HCT116 (cell line): ENCODE measurements around the gene PYDC2. TPM values are rescaled to one million over a fixed set of nuclear protein-coding genes. Genes with fewer than 3 reads are reported as not detected.

Source experiments
- ATAC-seq: fragments of 200-7000 bp; cut with Tn5 transposase; 2 replicates; pipeline ENCODE4 v1.9.1; 2020; ENCODE audit warnings: mild to moderate bottlenecking, moderate library complexity
- BruUV-seq: library from RNA; stranded (reverse); fragments of 400-500 nt; replicated peaks from 2 replicates; lab custom pipeline; 2021; lab: Mats Ljungman, UMichigan
- CTCF ChIA-PET: fragments of 300-600 bp; sonication (Branson Sonifier 250); formaldehyde crosslinking; loops from one replicate; lab custom pipeline; 2021; ENCODE audit warnings: antibody characterized with exemption; lab: Charles Lee
- POLR2A ChIA-PET: fragments of 300-600, 350-600 bp; sonication (Branson Sonifier 250); formaldehyde crosslinking; loops from one replicate; lab custom pipeline; 2021; ENCODE audit warnings: antibody characterized with exemption; lab: Charles Lee
- RAD21 ChIA-PET, 2 experiments: fragments of 300-600 bp; sonication (Branson Sonifier 250); formaldehyde crosslinking; loops; one replicate each; lab custom pipeline; 2023; ENCODE audit warnings: low total read pairs in 2 of 2; ENCODE audit not compliant: uncharacterized antibody in 2 of 2, unreplicated experiment in 2 of 2, low non-redundant PET in 1 of 2; lab: Charles Lee
- DNase-seq: peaks from one replicate; pipeline ENCODE4 v3.0.0-alpha.2; 2010; ENCODE audit warnings: low read depth, low spot score
- H2AFZ ChIP-seq: fragments of 200-600 bp; shearing (Covaris generic), sonication (generic); 2 replicates; pipeline ENCODE4 v1.6.1; 2017; ENCODE audit warnings: low read depth, mixed run types, mixed read lengths, antibody characterized with exemption, low read length; ENCODE audit not compliant: poor library complexity, severe bottlenecking
- H3K27ac ChIP-seq: 2 replicates; pipeline ENCODE4 v1.5.1; 2012; ENCODE audit warnings: low read depth, low read length
- H3K27me3 ChIP-seq: fragments of 200-600 bp; sonication (generic); 2 replicates; pipeline ENCODE4 v1.6.1; 2016; ENCODE audit warnings: mixed run types, low read length, mixed read lengths; ENCODE audit not compliant: insufficient read depth
- H3K36me3 ChIP-seq, 2 experiments: fragments of 200-500 bp in 1 of 2; fragments of 200-600 bp in 1 of 2; sonication (Bioruptor generic) in 1 of 2; sonication (generic) in 1 of 2; 2 replicates each; pipeline versions ENCODE4 v1.5.1 to v1.6.1; 2014 to 2016; ENCODE audit warnings: low read length in 2 of 2, inconsistent platforms in 1 of 2, mixed read lengths in 1 of 2, mixed run types in 1 of 2; ENCODE audit not compliant: insufficient read depth in 2 of 2, control insufficient read depth in 1 of 2
- H3K4me1 ChIP-seq, 2 experiments: fragments of 200-600 bp in 1 of 2; sonication (generic) in 1 of 2; 2 replicates each; pipeline versions ENCODE4 v1.5.1 to v1.6.1; 2012 to 2017; ENCODE audit warnings: low read length in 2 of 2, inconsistent platforms in 1 of 2, mild to moderate bottlenecking in 1 of 2, mixed read lengths in 1 of 2, mixed run types in 1 of 2, moderate library complexity in 1 of 2; ENCODE audit not compliant: insufficient read depth in 2 of 2, control insufficient read depth in 1 of 2
- H3K4me2 ChIP-seq: fragments of 200-600 bp; sonication (generic); 2 replicates; pipeline ENCODE4 v1.6.1; 2017; ENCODE audit warnings: mixed run types, low read length, mixed read lengths
- H3K4me3 ChIP-seq, 2 experiments: fragments of 200-600 bp in 1 of 2; sonication (generic) in 1 of 2; replicated peaks in 1 of 2; 2 replicates each; pipeline ENCODE4 v1.5.1; 2011 to 2016; ENCODE audit warnings: low read length in 2 of 2, control low read depth in 1 of 2, low read depth in 1 of 2, mild to moderate bottlenecking in 1 of 2, mixed read lengths in 1 of 2, mixed run types in 1 of 2
- H3K79me2 ChIP-seq: fragments of 200-600 bp; sonication (generic); 2 replicates; pipeline ENCODE4 v1.6.1; 2017; ENCODE audit warnings: mild to moderate bottlenecking, mixed run types, low read length, moderate library complexity, mixed read lengths; ENCODE audit not compliant: insufficient read depth
- H3K9ac ChIP-seq: fragments of 200-600 bp; sonication (generic); 2 replicates; pipeline ENCODE4 v1.6.1; 2016; ENCODE audit warnings: low read length, mixed read lengths
- H3K9me2 ChIP-seq: fragments of 200-600 bp; sonication (generic), shearing (Covaris generic); 2 replicates; pipeline ENCODE4 v1.6.1; 2017; ENCODE audit warnings: mixed run types, mild to moderate bottlenecking, moderate library complexity; ENCODE audit not compliant: insufficient read depth
- H3K9me3 ChIP-seq, 2 experiments: fragments of 200-500 bp in 1 of 2; fragments of 200-600 bp in 1 of 2; sonication (Bioruptor generic) in 1 of 2; sonication (generic) in 1 of 2; 2 replicates each; pipeline ENCODE4 v1.6.1; 2014 to 2017; ENCODE audit warnings: low read length in 2 of 2, mixed read lengths in 2 of 2, inconsistent platforms in 1 of 2, low read depth in 1 of 2, mild to moderate bottlenecking in 1 of 2, mixed run types in 1 of 2, moderate library complexity in 1 of 2; ENCODE audit not compliant: control insufficient read depth in 1 of 2, insufficient read depth in 1 of 2
- H4K20me1 ChIP-seq: fragments of 200-600 bp; sonication (generic), shearing (Covaris generic); 2 replicates; pipeline ENCODE4 v1.6.1; 2017; ENCODE audit warnings: mixed run types, mild to moderate bottlenecking, moderate library complexity; ENCODE audit not compliant: insufficient read depth
- ATF3 ChIP-seq: IDR thresholded peaks from 2 replicates; pipeline ENCODE4 v1.6.1; 2012
- CTCF ChIP-seq, 3 experiments: fragments of 200-600 bp in 1 of 3; sonication (generic) in 1 of 3; IDR thresholded peaks in 2 of 3; conservative IDR thresholded peaks in 1 of 3; 2 replicates each; pipeline ENCODE4 v1.5.1; 2012 to 2017; ENCODE audit warnings: low read depth in 2 of 3, low read length in 2 of 3, antibody characterized with exemption in 1 of 3, borderline replicate concordance in 1 of 3, control low read depth in 1 of 3, mild to moderate bottlenecking in 1 of 3, mixed read lengths in 1 of 3, mixed run types in 1 of 3, moderate library complexity in 1 of 3; ENCODE audit not compliant: insufficient read depth in 1 of 3
- EGR1 ChIP-seq: IDR thresholded peaks from 2 replicates; pipeline ENCODE4 v1.6.1; 2012; ENCODE audit warnings: low read depth
- EZH2 ChIP-seq: fragments of 200-600 bp; sonication (generic); IDR thresholded peaks from 2 replicates; pipeline ENCODE4 v1.6.1; 2017; ENCODE audit warnings: antibody characterized with exemption, mixed run types
- EZH2phosphoT487 ChIP-seq: fragments of 200-600 bp; IDR thresholded peaks from 2 replicates; pipeline ENCODE4 v1.6.1; 2018; ENCODE audit warnings: antibody characterized with exemption, borderline replicate concordance
- JUND ChIP-seq: IDR thresholded peaks from 2 replicates; pipeline ENCODE4 v1.6.1; 2012
- MAX ChIP-seq: IDR thresholded peaks from 2 replicates; pipeline ENCODE4 v1.6.1; 2012
- POLR2A ChIP-seq: IDR thresholded peaks from 2 replicates; pipeline ENCODE4 v1.7.0; 2011; ENCODE audit warnings: borderline replicate concordance; ENCODE audit not compliant: insufficient read depth, insufficient read length; ENCODE audit errors: extremely low read depth
- POLR2AphosphoS5 ChIP-seq: IDR thresholded peaks from 2 replicates; pipeline ENCODE4 v1.6.1; 2011; ENCODE audit warnings: mild to moderate bottlenecking, low read depth, low read length, moderate library complexity
- RAD21 ChIP-seq: IDR thresholded peaks from 2 replicates; pipeline ENCODE4 v1.6.1; 2012; ENCODE audit warnings: low read depth, mild to moderate bottlenecking
- SP1 ChIP-seq: IDR thresholded peaks from 2 replicates; pipeline ENCODE4 v1.6.1; 2012; ENCODE audit warnings: low read depth
- TCF7L2 ChIP-seq: IDR thresholded peaks from 2 replicates; pipeline ENCODE4 v1.7.0; 2011; ENCODE audit warnings: borderline replicate concordance, inconsistent platforms; ENCODE audit not compliant: insufficient read depth, insufficient read length; ENCODE audit errors: extremely low read depth
- YY1 ChIP-seq: IDR thresholded peaks from 2 replicates; pipeline ENCODE4 v1.6.1; 2011; ENCODE audit warnings: low read length, low read depth, moderate library complexity, mild to moderate bottlenecking; ENCODE audit not compliant: insufficient replicate concordance; ENCODE audit errors: extremely low read depth
- ZBTB33 ChIP-seq: IDR thresholded peaks from 2 replicates; pipeline ENCODE4 v1.6.1; 2011; ENCODE audit warnings: mild to moderate bottlenecking, low read length, moderate library complexity; ENCODE audit not compliant: insufficient replicate concordance; ENCODE audit errors: extremely low read depth
- ZFX ChIP-seq: fragments of 450-650 bp; IDR thresholded peaks from 2 replicates; pipeline ENCODE4 v1.6.1; 2017
- ZNF274 ChIP-seq: fragments of 200-500 bp; sonication (Bioruptor generic); IDR thresholded peaks from 2 replicates; pipeline ENCODE4 v1.6.1; 2014; ENCODE audit warnings: mild to moderate bottlenecking, low read depth, low read length, inconsistent platforms
- intact Hi-C: fragments of 100-400 bp; cut with micrococcal nuclease; formaldehyde crosslinking; loops from 2 replicates; pipeline ENCODE4 v1.10.0; 2022
- total RNA-seq: library from RNA; stranded (reverse); gene quantifications from one replicate; pipeline ENCODE4 v1.2.1, GENCODE V29; 2021; ENCODE audit not compliant: unreplicated experiment

The PYDC2 gene
- total RNA-seq, 1 experiment from 2014 or later: not detected

GRCh38 chr3:191441687-191442086 lies 19.3 kb upstream of the PYDC2 start:
- intact Hi-C loops: no loop called here
- no peaks in the 10 kb centered on the region for H3K4me1 ChIP-seq
- H3K4me3 ChIP-seq: no peak overlapping the region
- no peak overlapping the region for H3K9ac ChIP-seq
- ChIA-PET CTCF (no interaction called here), POLR2A (no interaction called here), RAD21 (no interaction called here)
- no peak overlapping the region for H3K4me2 ChIP-seq
- H3K9me3 ChIP-seq: no peaks in the 10 kb centered on the region
- no peak overlapping the region for H2AFZ ChIP-seq
- DNase-seq (no peak), ATAC-seq (no peak)
- H3K79me2 ChIP-seq: no peaks in the 10 kb centered on the region
- no TSS peak for BruUV-seq
- H3K27me3 ChIP-seq: no peaks in the 10 kb centered on the region
- no peaks in the 10 kb centered on the region for H4K20me1 ChIP-seq
- H3K27ac ChIP-seq: no peak overlapping the region
- TF ChIP-seq EZH2phosphoT487 (no peak), ZFX (no peak), YY1 (no peak)
- H3K36me3 ChIP-seq: no peaks in the 10 kb centered on the region
- no peaks in the 10 kb centered on the region for H3K9me2 ChIP-seq

- H3K27ac ChIP-seq: no peak overlapping the region
- no peak overlapping the region for H2AFZ ChIP-seq
- H3K9me2 ChIP-seq: no peaks in the 10 kb centered on the region
- no peaks in the 10 kb centered on the region for H3K36me3 ChIP-seq
- TF ChIP-seq ZFX: no peak
- TF ChIP-seq JUND: no peak
- no peak for TF ChIP-seq TCF7L2
- TF ChIP-seq POLR2A: no peak
- TF ChIP-seq EZH2: no peak
- no peak for TF ChIP-seq CTCF (IDR thresholded peaks at IDR 0.05 in 2 of 3, conservative IDR thresholded peaks at IDR 0.05 in 1 of 3; ENCODE audit: borderline replicate concordance in 1 of 3, insufficient read depth in 1 of 3, low read depth in 2 of 3, low read length in 2 of 3)
- TF ChIP-seq MAX: no peak
- no peak for TF ChIP-seq YY1
- no peak for TF ChIP-seq POLR2AphosphoS5
- TF ChIP-seq EGR1: no peak
- TF ChIP-seq ZBTB33: no peak
- TF ChIP-seq SP1: no peak
- TF ChIP-seq ATF3: no peak
- no peak for TF ChIP-seq RAD21
- TF ChIP-seq ZNF274: no peak
- TF ChIP-seq, all 23 proteins: peak for 0
- ATAC-seq (no peak), DNase-seq (no peak)
- ChIA-PET CTCF (no interaction called here), POLR2A (no interaction called here), RAD21 (no interaction called here)
- no peaks in the 10 kb centered on the region for H3K9me3 ChIP-seq
- no peaks in the 10 kb centered on the region for H3K27me3 ChIP-seq
- no peak overlapping the region for H3K9ac ChIP-seq
- no peaks in the 10 kb centered on the region for H4K20me1 ChIP-seq
- intact Hi-C loops: no loop called here
- no TSS peak for BruUV-seq
- H3K4me3 ChIP-seq: no peak overlapping the region
- H3K4me1 ChIP-seq: no peaks in the 10 kb centered on the region
- H3K4me2 ChIP-seq: no peak overlapping the region
- H3K79me2 ChIP-seq: no peaks in the 10 kb centered on the region
Observed at GRCh38 chr3:191444569-191444968, 16.4 kb upstream of the PYDC2 start.
